ENCODE results near the gene PKM. TPM values are rescaled to one million over a fixed set of nuclear protein-coding genes. Genes with fewer than 3 reads are reported as not detected.

Gene PKM
- total RNA-seq, 1 experiment from 2014 or later = 1,026 TPM

DNA sequence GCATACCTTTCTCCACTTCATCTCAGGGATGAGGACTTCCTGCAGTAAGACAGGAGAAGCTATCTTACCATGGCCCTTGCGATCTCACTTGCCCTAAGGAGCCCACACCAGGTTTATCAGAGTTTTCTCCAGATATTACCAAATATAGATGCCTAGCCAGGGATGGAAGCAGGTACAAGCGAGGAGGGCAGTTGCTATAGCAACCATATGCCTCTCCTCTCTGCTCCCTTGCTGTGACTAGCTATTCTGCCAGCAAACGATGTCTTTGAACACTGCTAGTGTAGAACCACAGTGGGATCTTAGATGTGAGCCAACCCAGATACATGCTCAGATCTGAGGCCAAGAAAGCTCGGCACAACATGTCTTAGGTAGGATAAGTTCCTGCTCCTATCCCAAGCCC, 67.3 kb downstream of the PKM start:
- H3K23me2 ChIP-seq (ENCODE audit: insufficient read length, low read depth, low read length, poor library complexity, severe bottlenecking) = no peaks in the 10 kb centered on the region
- peaks cover 0 to 2% (median 0%) of the 10 kb centered on the region in 3 experiments; a peak in 1 of 7 replicates for H3K36me3 Mint-ChIP-seq (ENCODE audit: insufficient read depth in 1 of 3, low read depth in 3 of 3)
- no peak overlapping the region for H4K91ac ChIP-seq (ENCODE audit: insufficient read length, low read depth, low read length)
- no peak overlapping the region for H3K27ac Mint-ChIP-seq
- no peaks in the 10 kb centered on the region for H3K79me1 ChIP-seq (ENCODE audit: insufficient read depth, low read depth, low read length, poor library complexity, severe bottlenecking)
- H3K27ac ChIP-seq (ENCODE audit: insufficient read length, low read depth, low read length) = no peak overlapping the region
- no peak overlapping the region for H2BK120ac ChIP-seq (ENCODE audit: low read depth, low read length, poor library complexity, severe bottlenecking)
- H3K4me2 ChIP-seq (ENCODE audit: insufficient read depth, insufficient read length, low read length) = no peak overlapping the region
- no peak overlapping the region for H2BK15ac ChIP-seq (ENCODE audit: low read depth, low read length)
- H3K27me3 ChIP-seq (ENCODE audit: insufficient read depth, low read length) = no peaks in the 10 kb centered on the region
- TF ChIP-seq, protein P1, sequence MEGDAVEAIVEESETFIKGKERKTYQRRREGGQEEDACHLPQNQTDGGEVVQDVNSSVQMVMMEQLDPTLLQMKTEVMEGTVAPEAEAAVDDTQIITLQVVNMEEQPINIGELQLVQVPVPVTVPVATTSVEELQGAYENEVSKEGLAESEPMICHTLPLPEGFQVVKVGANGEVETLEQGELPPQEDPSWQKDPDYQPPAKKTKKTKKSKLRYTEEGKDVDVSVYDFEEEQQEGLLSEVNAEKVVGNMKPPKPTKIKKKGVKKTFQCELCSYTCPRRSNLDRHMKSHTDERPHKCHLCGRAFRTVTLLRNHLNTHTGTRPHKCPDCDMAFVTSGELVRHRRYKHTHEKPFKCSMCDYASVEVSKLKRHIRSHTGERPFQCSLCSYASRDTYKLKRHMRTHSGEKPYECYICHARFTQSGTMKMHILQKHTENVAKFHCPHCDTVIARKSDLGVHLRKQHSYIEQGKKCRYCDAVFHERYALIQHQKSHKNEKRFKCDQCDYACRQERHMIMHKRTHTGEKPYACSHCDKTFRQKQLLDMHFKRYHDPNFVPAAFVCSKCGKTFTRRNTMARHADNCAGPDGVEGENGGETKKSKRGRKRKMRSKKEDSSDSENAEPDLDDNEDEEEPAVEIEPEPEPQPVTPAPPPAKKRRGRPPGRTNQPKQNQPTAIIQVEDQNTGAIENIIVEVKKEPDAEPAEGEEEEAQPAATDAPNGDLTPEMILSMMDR (conservative IDR thresholded peaks at IDR 0.05) = no peak
- no peak overlapping the region for H3K23ac ChIP-seq (ENCODE audit: insufficient read length, low read depth, low read length)
- H3K4me1 ChIP-seq (ENCODE audit: insufficient read depth, low read length) = no peaks in the 10 kb centered on the region; the same call in 1 of the 2 replicates
- no peaks in the 10 kb centered on the region for H4K20me1 ChIP-seq (ENCODE audit: control insufficient read depth, insufficient read depth, insufficient read length)
- no peak overlapping the region for H4K5ac ChIP-seq (ENCODE audit: insufficient read length, low read depth, low read length)
- no peak overlapping the region for H3K9ac ChIP-seq (ENCODE audit: extremely low read depth, insufficient read length, low read length)
- H3K14ac ChIP-seq (ENCODE audit: insufficient read depth, low read length) = no peak overlapping the region
- H3K9me3 ChIP-seq (ENCODE audit: control insufficient read depth, low read depth, low read length) = no peaks in the 10 kb centered on the region
- no peak overlapping the region for H3K18ac ChIP-seq (ENCODE audit: insufficient read length, low read depth, low read length)
- no peak overlapping the region for H4K8ac ChIP-seq (replicated peaks; ENCODE audit: insufficient read length, low read depth, low read length)
- no peak overlapping the region for H2BK5ac ChIP-seq (ENCODE audit: insufficient read length, low read length)
- H3K4me1 Mint-ChIP-seq = peaks cover 12% of the 10 kb centered on the region in 2 experiments
- no peak overlapping the region for H3K4ac ChIP-seq (ENCODE audit: low read depth, low read length)
- no CpG with 5 or more reads among the region's 4 CpGs for WGBS (ENCODE audit: extremely low coverage, insufficient read length, low lambda C conversion rate)
- H2AK5ac ChIP-seq (ENCODE audit: insufficient read length, low read length) = no peak overlapping the region
- no peak overlapping the region for H2BK12ac ChIP-seq (ENCODE audit: insufficient read length, low read depth, low read length)
- H3K56ac ChIP-seq (ENCODE audit: insufficient read length, low read depth, low read length) = no peak overlapping the region
- no peaks in the 10 kb centered on the region; a peak in 1 of 5 replicates for H3K9me3 Mint-ChIP-seq
- H3T11ph ChIP-seq (ENCODE audit: low read length) = no peak overlapping the region
- no peak overlapping the region for H2AFZ ChIP-seq (ENCODE audit: low read length)
- H2BK20ac ChIP-seq (ENCODE audit: low read depth, low read length, poor library complexity, severe bottlenecking) = no peak overlapping the region
- no peak overlapping the region for H3K4me3 Mint-ChIP-seq
- H3K79me2 ChIP-seq (ENCODE audit: insufficient read depth, low read length) = no peaks in the 10 kb centered on the region
- H3K27me3 Mint-ChIP-seq (ENCODE audit: low read depth) = no peaks in the 10 kb centered on the region; the same call in 1 of the 2 replicates
- DNase-seq = no peak
